Spleen (tissue), 11 donors: ENCODE data around the gene CBL. TPM values are rescaled to one million over a fixed set of nuclear protein-coding genes. Genes with fewer than 3 reads are reported as not detected.

Experiments used
- DNase-seq: peaks from one replicate; pipeline ENCODE4 v3.0.0-alpha.2; 2020
- H3K27ac ChIP-seq, 8 donors: fragments of 200-600 bp; sonication (generic) in 7 of 8; 1 replicate in 4 of 8; 2 replicates in 4 of 8; pipeline versions ENCODE4 v1.5.0 to v1.8.0; 2016 to 2021; ENCODE audit warnings: inconsistent platforms in 4 of 8, mild to moderate bottlenecking in 4 of 8, moderate library complexity in 1 of 8
- H3K27me3 ChIP-seq, 7 donors: fragments of 200-600 bp; sonication (generic) in 6 of 7; replicated peaks in 1 of 7; 1 replicate in 4 of 7; 2 replicates in 3 of 7; pipeline versions ENCODE4 v1.5.0 to v1.8.0; 2016 to 2021; ENCODE audit warnings: inconsistent platforms in 3 of 7, mild to moderate bottlenecking in 1 of 7
- H3K36me3 ChIP-seq, 6 donors: fragments of 200-600 bp; sonication (generic) in 5 of 6; 1 replicate in 4 of 6; 2 replicates in 2 of 6; pipeline versions ENCODE4 v1.5.0 to v1.8.0; 2016 to 2021; ENCODE audit warnings: inconsistent platforms in 2 of 6
- H3K4me1 ChIP-seq, 6 donors: fragments of 200-600 bp; sonication (generic) in 5 of 6; 1 replicate in 3 of 6; 2 replicates in 3 of 6; pipeline versions ENCODE4 v1.5.0 to v1.8.0; 2016 to 2021; ENCODE audit warnings: inconsistent platforms in 3 of 6
- H3K4me3 ChIP-seq, 8 donors: fragments of 200-600 bp; sonication (generic) in 7 of 8; 1 replicate in 4 of 8; 2 replicates in 4 of 8; pipeline versions ENCODE4 v1.5.0 to v1.8.0; 2016 to 2021; ENCODE audit warnings: inconsistent platforms in 4 of 8, mild to moderate bottlenecking in 4 of 8, moderate library complexity in 2 of 8
- H3K9me3 ChIP-seq, 8 donors: fragments of 200-600 bp; sonication (generic) in 7 of 8; 1 replicate in 4 of 8; 2 replicates in 4 of 8; pipeline versions ENCODE4 v1.5.0 to v1.8.0; 2016 to 2021; ENCODE audit warnings: inconsistent platforms in 4 of 8
- CTCF ChIP-seq, 11 experiments: fragments of 200-600 bp in 7 of 11; fragments of 450-650 bp in 4 of 11; sonication (generic) in 4 of 11; IDR thresholded peaks in 8 of 11; conservative IDR thresholded peaks in 3 of 11; 1 replicate in 7 of 11; 2 replicates in 4 of 11; pipeline versions ENCODE4 v1.4.0 to v1.8.0; 2016 to 2021; ENCODE audit warnings: antibody characterized with exemption in 11 of 11, inconsistent platforms in 4 of 11, mild to moderate bottlenecking in 1 of 11
- POLR2A ChIP-seq, 3 donors: fragments of 450-650 bp; IDR thresholded peaks; one replicate each; pipeline ENCODE4 v1.5.1; 2017; ENCODE audit warnings: antibody characterized with exemption in 3 of 3, mild to moderate bottlenecking in 1 of 3
- POLR2AphosphoS5 ChIP-seq, 3 donors: sonication (generic); formaldehyde crosslinking; IDR thresholded peaks; one replicate each; pipeline ENCODE4 v1.5.1; 2017; ENCODE audit warnings: antibody characterized with exemption in 3 of 3
- WGBS, 5 donors: extraction: QIAGEN DNeasy Blood & Tissue Kit in 3 of 5; methylation state at CpG; one replicate each; pipeline versions ENCODE4 v1.1.5 to v1.1.7; 2013 to 2018; 5-methylcytosine and 5-hydroxymethylcytosine counted together
- intact Hi-C: fragments of 100-400 bp; cut with DNase I; formaldehyde crosslinking; loops from one replicate; pipeline ENCODE4 v1.15.0; 2023; ENCODE audit warnings: low total_unique reads
- polyA plus RNA-seq, 3 donors: library from polyadenylated mRNA; stranded (reverse); fragments of 200-250 nt; gene quantifications; one replicate each; pipeline ENCODE4 v1.2.1, GENCODE V29; 2013
- total RNA-seq, 7 donors: library from RNA; depleted of rRNA in 3 of 7; stranded (reverse); fragments of >200 nt in 3 of 7; fragmentation: NEBNext Ultra II Directional in 4 of 7; extraction: Animal tissue kit (Norgen Biotek cat#: 25700) in 4 of 7; gene quantifications; one replicate each; pipeline versions ENCODE4 v1.1.0 to v1.2.1, GENCODE V29; 2016 to 2021
- donor health status: healthy with polysubstance abuse.
- donor health status: DM: no; HTN: no; CAD: no; lungs with moderate emphysema.
- donor health status: DM: no; HTN: no; CAD: no.
- donor health status: Bipolar disorder and iron deficiency.
- donor health status: healthy.
- donor health status: DM: no; HTN: no; CAD: no.
- donor health status: DM: yes; HTN: yes; CAD: no.

CBL gene
- total and polyA plus RNA-seq, 10 donors, result 9.4 to 56.3 (median 45.8) TPM

- Histone ChIP-seq H3K36me3 (peaks cover 0 to 4% (median under 1%) of the 10 kb centered on the region in 6 donors), H3K4me3 (no peak overlapping the region), H3K4me1 (peaks cover 33 to 77% (median 56%) of the 10 kb centered on the region in 6 donors), H3K27me3 (no peaks in the 10 kb centered on the region), H3K27ac (peak overlapping the region in 6 of 8 donors; percentile 14 to 54 (median 43)), H3K9me3 (no peaks in the 10 kb centered on the region)
- DNase-seq, result no peak
- WGBS, 5 donors, result 59 to 73% (median 69%) methylated on average over 7 of the region's 7 CpGs
- TF ChIP-seq POLR2AphosphoS5 (IDR thresholded peaks at IDR 0.05) (no peak), CTCF (IDR thresholded peaks at IDR 0.05 in 8 of 11, conservative IDR thresholded peaks at IDR 0.05 in 3 of 11) (no peak), POLR2A (IDR thresholded peaks at IDR 0.05) (no peak)
- intact Hi-C loops, result no loop called here
Observed at GRCh38 chr11:119266517-119267255, 60.5 kb downstream of the CBL start.

- DNase-seq, result no peak
Observed at GRCh38 chr11:119267645-119268044, 61.5 kb downstream of the CBL start.

GRCh38 chr11:119273721-119274120 lies 67.6 kb downstream of the CBL start:
- intact Hi-C loops, result no loop called here
- WGBS, 5 donors, result 89 to 98% (median 96%) methylated on average over 6 of the region's 6 CpGs
- TF ChIP-seq POLR2A (IDR thresholded peaks at IDR 0.05), result no peak
- no peak for TF ChIP-seq POLR2AphosphoS5 (IDR thresholded peaks at IDR 0.05)
- TF ChIP-seq CTCF (IDR thresholded peaks at IDR 0.05 in 8 of 11, conservative IDR thresholded peaks at IDR 0.05 in 3 of 11), result no peak
- Histone ChIP-seq H3K4me1 (peaks cover 0 to 7% (median 0%) of the 10 kb centered on the region in 6 donors), H3K36me3 (peaks cover 0 to 74% (median 44%) of the 10 kb centered on the region in 6 donors), H3K9me3 (no peaks in the 10 kb centered on the region), H3K27me3 (no peaks in the 10 kb centered on the region), H3K4me3 (no peak overlapping the region), H3K27ac (no peak overlapping the region)
- DNase-seq, result no peak

More at GRCh38 chr11:119267645-119268044, 61.5 kb downstream of the CBL start:
- WGBS, 5 donors, result 93 to 96% (median 94%) methylated on average over 5 of the region's 5 CpGs
- H3K27ac ChIP-seq, result peak overlapping the region in 3 of 8 donors; percentile 3 to 47 (median 30)
- peaks cover 0 to 14% (median 9%) of the 10 kb centered on the region in 6 donors for H3K36me3 ChIP-seq
- no peak overlapping the region for H3K4me3 ChIP-seq
- intact Hi-C loops, result no loop called here
- no peaks in the 10 kb centered on the region for H3K27me3 ChIP-seq
- peaks cover 25 to 68% (median 47%) of the 10 kb centered on the region in 6 donors for H3K4me1 ChIP-seq
- H3K9me3 ChIP-seq, result no peaks in the 10 kb centered on the region
- TF ChIP-seq POLR2AphosphoS5 (IDR thresholded peaks at IDR 0.05), result no peak
- TF ChIP-seq CTCF (IDR thresholded peaks at IDR 0.05 in 8 of 11, conservative IDR thresholded peaks at IDR 0.05 in 3 of 11), result no peak
- TF ChIP-seq POLR2A (IDR thresholded peaks at IDR 0.05), result no peak

- WGBS, 5 donors, result 77 to 96% (median 94%) methylated on average over 1 of the region's 1 CpG
- no peak overlapping the region for H3K4me3 ChIP-seq
- TF ChIP-seq CTCF (IDR thresholded peaks at IDR 0.05 in 8 of 11, conservative IDR thresholded peaks at IDR 0.05 in 3 of 11), result no peak
- TF ChIP-seq POLR2AphosphoS5 (IDR thresholded peaks at IDR 0.05), result no peak
- TF ChIP-seq POLR2A (IDR thresholded peaks at IDR 0.05), result no peak
- no peak for DNase-seq
- H3K27ac ChIP-seq, result no peak overlapping the region
- no peaks in the 10 kb centered on the region for H3K27me3 ChIP-seq
- peaks cover 0 to 6% (median 0%) of the 10 kb centered on the region in 6 donors for H3K4me1 ChIP-seq
- H3K9me3 ChIP-seq, result no peaks in the 10 kb centered on the region
- peaks cover 0 to 100% (median 49%) of the 10 kb centered on the region in 6 donors for H3K36me3 ChIP-seq
- intact Hi-C loops, result no loop called here
Observed at GRCh38 chr11:119277660-119278059, 71.5 kb downstream of the CBL start.
